ENCODE results near the gene FHL3.

DNA sequence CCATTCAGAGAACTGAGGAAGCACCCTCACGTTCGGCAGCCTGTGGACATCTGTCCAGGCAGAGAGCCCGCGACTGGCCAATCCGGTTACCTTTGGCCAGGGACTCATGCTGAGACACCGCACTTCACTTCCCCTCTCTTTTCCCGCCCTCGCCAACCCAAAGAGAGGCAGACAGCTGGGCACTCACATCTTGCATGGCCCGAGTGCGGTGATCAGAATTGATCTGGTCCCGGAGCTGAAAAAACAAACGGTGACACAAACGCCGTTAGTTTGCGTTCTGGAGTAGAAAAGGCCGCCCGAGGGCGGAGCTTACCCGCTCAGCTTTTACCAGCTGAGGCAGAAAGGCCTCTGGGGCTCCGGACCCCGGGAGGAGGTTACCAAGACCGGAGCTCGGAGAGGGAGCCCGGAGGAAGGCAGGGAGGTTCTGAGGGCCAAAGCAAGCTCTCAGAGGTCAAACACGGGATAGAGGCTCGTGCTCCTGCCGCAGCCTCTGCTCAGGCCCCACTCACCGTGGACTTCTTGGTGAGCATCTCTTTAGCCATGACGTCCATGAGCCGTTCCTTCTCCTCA is 15.9 kb downstream of the FHL3 start:
- TF ChIP-seq, protein P1, sequence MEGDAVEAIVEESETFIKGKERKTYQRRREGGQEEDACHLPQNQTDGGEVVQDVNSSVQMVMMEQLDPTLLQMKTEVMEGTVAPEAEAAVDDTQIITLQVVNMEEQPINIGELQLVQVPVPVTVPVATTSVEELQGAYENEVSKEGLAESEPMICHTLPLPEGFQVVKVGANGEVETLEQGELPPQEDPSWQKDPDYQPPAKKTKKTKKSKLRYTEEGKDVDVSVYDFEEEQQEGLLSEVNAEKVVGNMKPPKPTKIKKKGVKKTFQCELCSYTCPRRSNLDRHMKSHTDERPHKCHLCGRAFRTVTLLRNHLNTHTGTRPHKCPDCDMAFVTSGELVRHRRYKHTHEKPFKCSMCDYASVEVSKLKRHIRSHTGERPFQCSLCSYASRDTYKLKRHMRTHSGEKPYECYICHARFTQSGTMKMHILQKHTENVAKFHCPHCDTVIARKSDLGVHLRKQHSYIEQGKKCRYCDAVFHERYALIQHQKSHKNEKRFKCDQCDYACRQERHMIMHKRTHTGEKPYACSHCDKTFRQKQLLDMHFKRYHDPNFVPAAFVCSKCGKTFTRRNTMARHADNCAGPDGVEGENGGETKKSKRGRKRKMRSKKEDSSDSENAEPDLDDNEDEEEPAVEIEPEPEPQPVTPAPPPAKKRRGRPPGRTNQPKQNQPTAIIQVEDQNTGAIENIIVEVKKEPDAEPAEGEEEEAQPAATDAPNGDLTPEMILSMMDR (IDR thresholded peaks at IDR 0.05), result no peak
- TF ChIP-seq POLR2A (IDR thresholded peaks at IDR 0.05), result no peak

Measured in heart left ventricle (tissue), 13 donors.